Choroid plexus epithelial cell (primary cell): Measurements from ENCODE around the gene SIRT1.
"Not testable (repeated sequence)": the region's sequence is repeated elsewhere in the genome, so short reads cannot be mapped to it uniquely, and the experiment has no call there.

Source experiments
- DNase-seq: peaks from one replicate; pipeline ENCODE4 v3.0.0-alpha.2; 2010; ENCODE audit warnings: low read depth
- H3K4me3 ChIP-seq: 2 replicates; pipeline ENCODE4 v1.5.1; 2011; ENCODE audit warnings: low read depth, mild to moderate bottlenecking, control low read depth, low read length, moderate library complexity
- CTCF ChIP-seq: conservative IDR thresholded peaks from 2 replicates; pipeline ENCODE4 v1.5.1; 2011; ENCODE audit warnings: low read depth, mild to moderate bottlenecking, control low read depth, inconsistent platforms, low read length, moderate library complexity

The SIRT1 gene

GRCh38 chr10:67861750-67862432 is 22.6 kb upstream of the SIRT1 start:
- TF ChIP-seq CTCF: no peak
- H3K4me3 ChIP-seq: no peak overlapping the region
- no peak for DNase-seq

GRCh38 chr10:67863094-67863493 is 21.4 kb upstream of the SIRT1 start:
- no peak for DNase-seq
- no peak overlapping the region for H3K4me3 ChIP-seq
- TF ChIP-seq CTCF: no peak

DNA sequence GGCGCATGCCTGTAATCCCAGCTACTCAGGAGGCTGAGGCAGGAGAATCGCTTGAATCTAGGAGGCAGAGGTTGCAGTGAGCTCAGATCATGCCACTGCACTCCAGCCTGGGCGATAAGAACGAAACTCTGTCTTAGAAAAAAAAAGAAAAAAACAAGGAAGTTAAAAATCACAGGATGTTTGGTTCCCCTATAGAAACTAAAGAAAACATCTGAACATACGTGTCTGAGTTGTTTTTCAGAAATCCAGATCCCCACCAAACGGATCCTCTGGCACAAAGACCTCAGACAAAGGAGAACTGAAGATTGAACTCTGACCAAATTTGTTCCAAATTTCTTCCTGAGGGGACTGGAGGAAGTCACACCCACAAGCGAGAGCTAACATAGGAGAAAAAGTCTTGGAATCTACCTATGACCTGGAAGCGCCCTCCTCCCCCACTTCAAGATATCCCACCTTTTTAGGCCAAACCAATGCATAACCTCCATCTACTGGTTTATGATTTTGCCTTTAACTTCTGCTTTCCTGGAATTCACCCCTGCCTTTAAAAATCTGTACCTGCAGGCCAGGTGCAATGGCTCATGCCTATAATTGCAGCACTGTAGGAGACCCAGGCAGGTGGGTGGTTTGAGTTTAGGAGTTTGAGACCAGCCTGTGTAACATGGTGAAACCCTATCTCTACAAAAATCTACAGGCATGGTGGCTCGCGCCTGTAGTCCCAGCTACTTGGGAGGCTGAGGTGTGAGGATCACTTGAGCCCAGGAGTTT is 19.7 kb upstream of the SIRT1 start:
- TF ChIP-seq CTCF: no peak
- no peak for DNase-seq
- H3K4me3 ChIP-seq: no peak overlapping the region

DNA sequence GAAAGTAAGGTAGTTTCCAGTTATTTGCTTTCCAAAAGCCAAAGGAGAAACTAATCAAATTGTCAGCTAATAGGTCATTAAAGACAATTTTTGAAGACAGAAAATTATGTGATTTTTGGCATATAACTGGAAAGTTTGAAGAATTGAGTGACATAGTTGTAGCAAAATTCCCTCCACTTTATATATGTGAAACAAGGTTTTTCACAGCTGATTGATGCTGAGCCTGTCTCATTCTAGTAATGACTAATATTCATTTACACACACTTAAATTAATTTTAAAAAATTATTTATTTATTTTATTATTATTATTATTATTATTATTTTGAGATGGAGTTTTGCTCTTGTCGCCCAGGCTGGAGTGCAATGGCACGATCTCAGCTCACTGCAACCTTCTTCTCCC is 16.3 kb upstream of the SIRT1 start:
- DNase-seq: no peak
- H3K4me3 ChIP-seq: no peak overlapping the region
- no peak for TF ChIP-seq CTCF

GRCh38 chr10:67869996-67870395 is 14.5 kb upstream of the SIRT1 start:
- no peak for DNase-seq
- no peak overlapping the region for H3K4me3 ChIP-seq
- TF ChIP-seq CTCF: no peak

DNA sequence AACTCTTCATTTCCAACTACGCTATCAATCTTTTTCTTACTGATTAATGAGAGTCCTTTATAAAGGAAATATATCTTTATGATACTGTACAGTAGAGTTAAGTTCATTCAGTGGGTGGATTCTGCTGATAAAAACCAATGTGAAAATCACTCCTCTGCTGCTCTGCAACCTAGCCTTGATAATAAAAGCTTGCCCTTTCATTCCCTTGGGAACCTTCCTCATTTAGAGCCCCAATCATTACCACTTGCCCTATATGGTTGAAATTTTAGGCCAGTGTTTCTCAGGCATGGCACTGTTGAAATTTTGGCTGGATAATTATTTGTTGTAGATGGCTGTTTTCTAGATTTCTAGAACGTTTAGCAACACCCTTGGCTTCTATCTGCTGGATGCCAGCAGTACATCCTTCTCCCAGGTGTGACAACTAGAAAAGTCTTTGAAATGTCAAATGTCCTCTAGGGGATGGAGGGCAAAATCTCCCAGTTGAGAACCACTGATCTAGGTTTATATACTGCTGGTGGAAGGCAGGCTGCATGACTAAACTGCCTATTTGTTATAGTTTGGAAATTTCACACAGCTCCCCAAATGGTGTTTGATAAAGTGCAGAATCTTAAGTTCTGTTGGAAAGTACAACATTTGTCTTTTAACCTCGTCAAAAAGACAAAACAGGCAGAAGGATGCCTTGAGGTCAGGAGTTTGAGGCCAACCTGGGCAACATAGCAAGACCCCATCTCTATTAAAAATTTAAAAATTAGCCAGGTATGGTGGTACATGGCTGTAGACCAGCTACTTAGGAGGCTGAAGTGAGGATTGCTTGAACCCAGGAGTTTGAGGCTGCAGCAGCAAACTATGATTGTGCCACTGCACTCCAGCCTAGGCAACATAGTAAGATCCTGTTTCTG is 8.9 kb upstream of the SIRT1 start:
- no peak for DNase-seq
- no peak overlapping the region for H3K4me3 ChIP-seq
- no peak for TF ChIP-seq CTCF

DNA sequence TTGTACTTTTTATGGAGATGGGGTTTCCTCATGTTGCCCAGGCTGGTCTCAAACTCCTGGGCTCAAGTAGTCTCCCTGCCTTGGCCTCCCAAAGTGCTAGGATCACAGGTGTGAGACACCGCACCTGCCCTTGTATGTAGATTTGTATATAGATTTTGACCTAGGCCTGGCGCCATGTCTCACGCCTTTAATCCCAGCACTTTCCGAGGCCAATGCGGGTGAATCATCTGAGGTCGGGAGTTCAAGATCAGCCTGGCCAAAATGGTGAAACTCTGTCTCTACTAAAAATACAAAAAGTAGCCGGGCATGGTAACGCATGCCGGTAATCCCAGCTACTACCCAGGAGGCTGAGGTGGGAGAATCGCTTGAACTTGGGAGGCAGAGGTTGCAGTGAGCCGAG is 7.0 kb upstream of the SIRT1 start:
- H3K4me3 ChIP-seq, DNase-seq: not testable (repeated sequence)
